HUDEP-2 (cell line): ENCODE results near the gene SLC38A4.
"Not testable (repeated sequence)": the region's sequence is repeated elsewhere in the genome, so short reads cannot be mapped to it uniquely, and the experiment has no call there.

Source experiments
- DNase-seq, 76 experiments: peaks; one replicate each; lab custom pipeline; 2025; ENCODE audit not compliant: unreplicated experiment in 76 of 76; lab: John Stamatoyannopoulos, UW

Gene SLC38A4, protein sequence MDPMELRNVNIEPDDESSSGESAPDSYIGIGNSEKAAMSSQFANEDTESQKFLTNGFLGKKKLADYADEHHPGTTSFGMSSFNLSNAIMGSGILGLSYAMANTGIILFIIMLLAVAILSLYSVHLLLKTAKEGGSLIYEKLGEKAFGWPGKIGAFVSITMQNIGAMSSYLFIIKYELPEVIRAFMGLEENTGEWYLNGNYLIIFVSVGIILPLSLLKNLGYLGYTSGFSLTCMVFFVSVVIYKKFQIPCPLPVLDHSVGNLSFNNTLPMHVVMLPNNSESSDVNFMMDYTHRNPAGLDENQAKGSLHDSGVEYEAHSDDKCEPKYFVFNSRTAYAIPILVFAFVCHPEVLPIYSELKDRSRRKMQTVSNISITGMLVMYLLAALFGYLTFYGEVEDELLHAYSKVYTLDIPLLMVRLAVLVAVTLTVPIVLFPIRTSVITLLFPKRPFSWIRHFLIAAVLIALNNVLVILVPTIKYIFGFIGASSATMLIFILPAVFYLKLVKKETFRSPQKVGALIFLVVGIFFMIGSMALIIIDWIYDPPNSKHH

DNA sequence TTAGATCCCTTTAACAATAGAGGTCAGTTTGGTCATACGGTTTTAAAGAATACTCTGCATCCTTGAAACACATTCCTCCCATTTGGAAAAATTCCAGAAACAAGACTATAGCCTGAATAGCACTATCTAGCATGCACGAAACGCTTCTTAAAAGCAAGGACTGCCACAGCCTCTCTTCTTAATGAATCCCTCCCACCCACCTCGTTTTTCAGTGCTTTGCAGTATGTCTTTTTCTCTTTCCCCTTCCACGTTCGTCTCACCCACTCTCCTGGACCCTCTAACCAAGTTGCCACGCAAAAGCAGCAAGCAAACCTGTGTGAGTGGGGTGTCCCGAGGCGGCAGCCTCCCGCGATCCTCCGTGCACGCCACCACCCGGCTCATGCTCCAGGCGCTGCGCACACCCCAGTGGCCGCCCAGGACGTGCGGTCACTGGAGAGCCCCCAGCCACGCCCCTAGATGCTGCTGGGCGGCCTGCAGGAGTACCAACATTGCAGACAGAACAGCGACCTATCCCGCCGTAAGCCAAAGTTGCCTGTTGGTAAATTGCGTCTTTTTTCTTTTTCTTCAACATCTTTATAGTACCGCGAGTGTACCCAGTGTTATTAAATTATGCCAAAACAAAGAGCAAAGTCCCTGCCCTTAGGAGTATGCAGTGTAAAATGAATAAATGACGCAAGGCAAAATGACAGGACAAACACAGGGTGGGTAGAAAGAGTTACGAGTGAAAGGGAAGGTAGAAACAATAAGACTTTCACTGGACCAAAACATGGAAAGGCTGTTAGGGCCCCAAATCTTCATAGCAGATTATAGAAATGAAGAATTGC lies at the start of gene SLC38A4:
Gene SLC38A4 (minus strand): TSS at position 407 of the 824 bp plus-strand sequence. CDS start 32,926 bp downstream, outside the sequence.
- peak in 1 of 76 experiments; percentile 0 for DNase-seq

DNA sequence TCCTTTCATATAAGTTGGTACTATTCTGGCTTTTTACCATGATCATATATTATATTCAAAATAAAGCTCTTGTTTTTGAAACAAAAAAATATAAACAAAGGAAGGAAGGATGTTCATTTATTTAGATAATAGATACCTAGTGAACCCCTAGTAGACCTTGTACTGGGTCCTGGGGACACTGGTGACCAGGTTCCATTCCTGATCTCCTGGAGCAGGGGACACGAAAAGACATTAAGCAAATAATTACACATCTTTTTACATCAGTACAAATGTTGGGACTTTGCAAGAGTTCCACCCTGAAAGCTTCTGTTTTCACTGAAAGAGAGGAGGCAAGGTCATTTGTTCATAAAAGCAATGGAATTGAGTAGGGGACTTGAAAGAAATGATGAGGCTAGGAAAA lies 49.3 kb upstream of the SLC38A4 start:
- no peak for DNase-seq

DNA sequence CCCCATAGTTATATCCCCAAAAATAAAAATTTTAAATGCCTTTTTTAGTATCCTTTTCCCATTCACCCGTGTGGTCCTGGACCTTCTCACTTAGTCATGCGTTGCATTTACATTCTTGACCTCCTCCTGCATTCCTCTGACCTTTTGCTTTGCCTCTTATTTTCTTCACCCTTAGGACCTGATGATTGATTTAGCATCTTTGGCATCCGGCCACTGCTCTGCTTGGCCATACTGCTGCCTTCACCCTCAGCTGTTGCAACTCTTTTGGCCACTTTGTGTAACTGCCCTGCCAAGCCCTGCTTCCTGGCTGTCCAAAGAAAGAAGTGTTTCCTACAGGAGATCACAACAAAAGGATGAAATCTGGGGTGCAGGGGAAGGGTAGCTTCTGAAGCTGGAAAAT lies 48.8 kb upstream of the SLC38A4 start:
- no peak for DNase-seq

DNA sequence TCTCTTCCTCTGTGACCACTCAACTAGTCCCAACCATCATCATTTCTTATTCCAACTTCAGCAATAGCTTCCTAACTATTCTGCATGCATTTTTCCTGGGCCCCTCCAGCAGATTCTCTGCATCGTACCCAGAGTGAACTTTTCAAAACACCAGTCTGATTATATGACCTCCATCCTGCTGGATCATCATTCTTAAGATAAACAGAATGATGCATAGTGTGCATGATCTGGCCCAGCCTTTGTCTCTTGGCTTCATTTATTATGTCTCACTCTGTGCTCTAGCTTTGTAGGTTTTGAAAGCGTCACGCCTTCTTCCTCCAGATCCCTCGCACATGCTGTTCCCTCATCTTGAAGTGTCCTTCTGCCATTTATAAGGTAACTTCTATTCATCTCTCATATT lies 46.3 kb upstream of the SLC38A4 start:
- DNase-seq: no peak

DNA sequence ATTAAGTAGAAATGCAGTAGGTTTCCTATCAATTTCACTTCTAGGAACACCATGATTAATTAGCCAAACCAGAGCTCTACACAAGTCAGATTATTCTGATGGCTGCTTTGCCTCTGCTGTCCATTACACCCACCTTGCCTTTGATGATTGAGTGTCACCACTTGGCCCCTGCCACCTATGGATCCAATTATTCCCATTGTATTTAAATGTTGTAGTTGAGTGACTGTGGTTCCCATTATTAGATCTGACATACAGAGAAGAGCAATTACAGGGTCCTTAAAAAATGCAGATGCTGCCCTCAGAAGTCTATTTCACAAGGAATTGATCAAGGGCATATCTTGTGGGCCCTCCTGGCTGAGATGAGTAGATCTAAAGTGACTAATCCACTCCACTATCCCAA lies 39.5 kb upstream of the SLC38A4 start:
- DNase-seq: no peak

DNA sequence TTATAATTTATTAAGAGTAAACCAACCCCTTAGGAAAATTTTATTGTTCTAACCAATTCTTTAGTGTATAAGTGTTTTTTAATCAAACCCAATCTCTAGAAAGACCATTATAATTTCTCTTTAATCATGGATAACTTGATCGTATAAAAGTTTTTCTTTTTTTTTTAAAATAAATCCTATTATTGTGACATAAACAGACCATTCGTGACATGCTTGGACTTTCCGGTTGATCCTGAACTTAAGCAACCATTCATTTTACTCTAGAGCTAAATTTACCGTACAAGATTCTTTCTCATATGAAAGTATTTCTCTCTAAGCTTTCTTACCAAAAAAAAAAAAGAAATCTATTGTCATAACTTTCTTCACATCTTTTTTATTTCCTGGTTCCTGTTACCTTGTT lies 32.6 kb upstream of the SLC38A4 start:
- DNase-seq: no peak

DNA sequence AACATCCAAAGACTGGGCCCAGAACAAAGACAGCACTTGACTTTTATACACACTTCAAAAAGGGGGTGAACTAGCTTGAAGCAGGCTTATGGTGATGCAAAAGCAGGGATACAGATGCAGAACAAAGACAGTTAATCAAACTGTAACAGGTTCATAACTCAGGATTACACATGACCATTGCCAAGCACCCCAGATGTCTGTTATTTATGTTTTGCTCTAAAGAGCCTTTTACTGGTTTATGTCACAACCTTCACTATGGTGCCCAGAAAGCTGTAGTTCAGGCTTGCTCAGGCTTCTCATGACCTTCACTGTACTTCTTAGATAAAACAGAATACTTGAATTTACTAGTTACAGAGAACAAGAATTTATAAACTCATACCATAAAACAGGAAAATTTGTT lies 31.7 kb upstream of the SLC38A4 start:
- no peak for DNase-seq

DNA sequence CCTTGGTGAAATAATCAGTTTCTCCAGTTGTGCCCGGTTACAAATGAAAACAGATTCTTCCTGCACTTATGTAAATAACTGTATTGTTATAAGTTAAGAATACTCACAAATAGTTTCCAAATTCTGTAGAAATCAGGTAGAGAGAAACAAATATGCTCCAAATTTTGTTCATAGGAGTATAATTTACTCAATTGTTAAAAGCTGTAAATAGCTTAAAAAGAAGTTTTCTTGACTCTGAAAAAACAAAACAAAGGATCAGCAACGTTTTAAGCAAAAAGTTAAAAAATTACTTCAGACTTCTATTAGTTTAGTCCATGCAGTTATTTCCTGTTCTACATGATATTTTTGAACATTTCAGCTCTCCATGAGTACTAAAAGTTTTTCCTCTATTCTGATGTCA lies 30.0 kb upstream of the SLC38A4 start:
- no peak for DNase-seq

DNA sequence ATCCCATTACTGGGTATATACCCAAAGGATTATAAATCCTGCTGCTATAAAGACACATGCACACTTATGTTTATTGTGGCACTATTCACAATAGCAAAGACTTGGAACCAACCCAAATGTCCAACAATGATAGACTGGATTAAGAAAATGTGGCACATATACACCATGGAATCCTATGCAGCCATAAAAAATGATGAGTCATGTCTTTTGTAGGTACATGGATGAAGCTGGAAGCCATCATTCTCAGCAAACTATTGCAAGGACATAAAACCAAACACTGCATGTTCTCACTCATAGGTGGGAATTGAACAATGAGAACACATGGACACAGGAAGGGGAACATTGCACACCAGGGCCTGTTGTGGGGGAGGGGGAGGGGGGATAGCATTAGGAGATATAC lies 28.4 kb upstream of the SLC38A4 start:
- DNase-seq: not testable (repeated sequence)

DNA sequence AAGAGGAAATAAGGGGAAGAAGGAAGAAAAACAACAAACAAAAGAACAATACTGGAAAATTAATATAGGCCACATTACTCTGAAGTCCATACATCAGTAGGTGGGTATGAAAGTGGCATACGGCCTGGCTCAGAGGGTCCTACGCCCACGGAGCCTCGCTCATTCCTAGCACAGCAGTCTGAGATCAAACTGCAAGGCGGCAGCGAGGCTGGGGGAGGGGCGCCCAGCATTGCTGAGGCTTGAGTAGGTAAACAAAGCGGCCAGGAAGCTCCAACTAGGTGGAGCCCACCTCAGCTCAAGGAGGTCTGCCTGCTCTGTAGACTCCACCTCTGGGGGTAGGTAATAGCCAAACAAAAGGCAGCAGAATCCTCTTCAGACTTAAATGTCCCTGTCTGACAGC lies 23.0 kb upstream of the SLC38A4 start:
- not testable (repeated sequence) for DNase-seq

DNA sequence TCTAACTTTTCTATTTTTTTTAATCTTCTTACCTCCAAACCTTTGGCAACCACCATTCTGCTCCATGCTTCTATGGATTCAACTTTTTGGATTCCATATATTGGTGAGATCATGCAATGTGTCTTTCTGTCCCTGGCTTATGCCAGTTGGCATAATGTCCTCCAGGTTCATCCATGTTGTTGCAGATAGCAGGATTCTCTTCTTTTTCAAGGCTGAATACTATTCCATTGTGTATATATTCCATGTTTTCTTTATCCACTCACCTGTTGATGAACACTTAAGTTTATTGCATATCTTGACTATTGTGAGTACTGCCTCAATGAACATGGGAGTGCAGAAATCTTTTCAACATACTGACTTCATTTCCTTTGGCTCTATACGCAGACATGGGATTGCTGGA lies 21.2 kb upstream of the SLC38A4 start:
- DNase-seq: no peak

DNA sequence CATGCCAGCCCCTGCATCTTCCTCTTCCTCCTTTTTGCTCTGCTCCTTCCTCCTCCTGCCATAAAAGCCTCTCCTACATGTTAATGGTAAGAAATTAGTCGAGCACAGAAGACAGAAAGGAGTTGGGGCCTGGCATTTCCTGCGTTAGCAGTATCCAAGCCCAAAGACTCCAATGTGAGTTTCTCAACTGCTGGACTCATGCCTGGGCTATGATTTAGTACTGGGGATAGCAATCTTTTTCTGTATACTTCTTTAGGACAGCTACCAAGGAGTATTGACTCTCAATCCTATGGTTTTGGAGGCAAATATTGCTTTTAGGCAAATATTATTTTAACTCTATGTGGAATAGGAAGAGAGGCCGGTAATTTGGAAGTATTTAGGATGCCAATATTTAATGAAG lies 18.0 kb upstream of the SLC38A4 start:
- DNase-seq: no peak

DNA sequence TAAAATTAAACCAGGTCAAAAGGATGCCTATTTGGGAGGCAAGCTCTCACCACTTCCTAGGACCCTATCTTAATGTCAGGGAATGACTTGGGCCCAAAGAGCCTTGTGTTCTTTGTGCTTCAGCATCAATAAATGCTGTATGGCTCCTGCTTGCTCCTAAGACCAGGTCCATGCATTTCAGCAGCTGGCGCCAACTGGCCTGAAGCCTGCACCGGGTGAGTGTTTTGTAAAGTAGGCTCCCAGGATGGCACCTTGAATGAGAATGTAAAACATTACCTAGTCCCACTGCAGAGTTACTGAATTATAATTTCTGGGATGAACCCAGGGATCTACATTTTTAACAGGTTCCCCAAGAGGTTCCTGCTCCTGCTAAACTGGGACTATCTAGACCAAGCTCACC lies 16.1 kb upstream of the SLC38A4 start:
- no peak for DNase-seq

DNA sequence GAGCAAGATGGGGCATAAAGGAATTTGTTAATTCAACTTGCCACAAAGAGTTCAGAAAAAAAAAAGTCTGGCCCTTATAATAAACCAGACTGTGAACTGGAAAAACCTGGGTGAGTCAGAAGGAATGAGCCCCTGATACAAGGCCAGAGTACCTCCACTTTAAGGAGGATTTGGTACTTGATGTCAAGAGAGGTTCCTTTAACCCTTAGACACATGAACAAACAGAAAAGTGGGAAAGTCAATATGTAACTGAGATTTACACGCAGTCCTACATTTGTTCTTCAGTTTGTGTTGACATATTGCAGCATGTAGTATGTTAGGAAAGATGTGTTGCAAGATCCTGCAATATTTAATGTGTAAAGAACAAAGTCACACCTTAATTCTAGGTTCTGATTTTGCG lies 14.2 kb upstream of the SLC38A4 start:
- DNase-seq: no peak

DNA sequence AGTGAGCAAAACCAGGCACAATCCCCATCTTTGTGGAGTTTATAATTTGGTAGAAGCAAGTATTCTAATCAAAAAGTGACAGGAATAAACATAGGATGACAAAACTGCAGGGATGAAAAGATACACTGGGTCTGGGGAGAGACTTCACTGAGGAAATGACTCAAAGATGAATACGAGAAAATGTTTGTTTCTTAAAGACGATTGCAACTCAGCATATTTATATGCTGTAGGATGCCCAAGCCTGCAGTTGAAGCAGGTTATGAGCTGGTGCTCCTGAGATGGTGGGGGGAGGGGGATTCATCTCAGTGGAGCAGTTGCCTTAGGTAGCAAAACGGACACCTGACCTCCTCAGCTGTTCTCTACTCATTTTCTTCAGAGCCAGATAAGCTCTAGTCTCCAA lies 13.4 kb upstream of the SLC38A4 start:
- no peak for DNase-seq

DNA sequence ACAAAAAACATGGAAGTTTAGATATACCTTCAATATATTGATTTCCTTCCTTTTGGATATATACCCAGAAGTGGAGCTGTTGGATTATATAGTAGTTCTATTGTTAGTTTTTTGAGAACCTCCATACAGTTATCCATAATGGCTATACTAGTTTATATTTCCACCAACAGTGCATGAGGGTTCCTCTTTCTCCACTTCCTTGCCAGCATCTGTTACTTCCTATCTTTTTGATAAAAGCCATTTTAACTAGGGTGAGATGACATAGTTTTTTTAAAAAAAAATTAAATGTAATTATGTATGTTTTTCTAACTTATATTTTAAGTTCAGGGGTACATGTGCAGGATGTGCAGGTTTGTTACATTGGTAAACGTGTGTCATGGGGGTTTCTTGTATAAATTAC lies 10.0 kb upstream of the SLC38A4 start:
- DNase-seq: no peak

DNA sequence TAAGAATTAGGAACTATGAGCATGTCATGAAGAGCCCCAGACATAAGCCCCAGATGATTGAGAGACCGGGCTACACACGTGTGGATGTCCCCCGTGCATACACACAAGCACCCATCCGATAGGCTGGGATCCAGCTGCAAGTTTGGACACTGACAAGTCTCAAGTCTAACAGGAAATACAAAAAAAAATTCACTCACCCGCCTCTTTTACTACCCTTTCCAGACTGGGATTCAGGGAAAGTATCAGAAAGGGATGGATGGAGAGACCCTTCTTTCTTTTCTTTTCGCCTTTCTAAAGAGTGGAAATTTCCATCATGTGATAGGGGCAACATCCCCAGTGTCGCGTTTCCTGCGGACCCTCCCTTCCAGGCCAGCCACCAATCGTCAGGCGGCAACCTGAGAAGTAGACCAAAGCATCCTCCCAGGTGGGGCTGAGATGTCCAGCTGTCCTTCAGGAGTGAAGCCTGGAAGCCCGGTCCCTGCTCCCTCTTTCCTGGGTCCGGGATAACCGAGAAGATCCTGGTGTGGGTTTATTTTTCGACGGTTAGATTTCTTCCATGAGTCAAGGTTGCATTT lies 6.4 kb upstream of the SLC38A4 start:
- DNase-seq: no peak

DNA sequence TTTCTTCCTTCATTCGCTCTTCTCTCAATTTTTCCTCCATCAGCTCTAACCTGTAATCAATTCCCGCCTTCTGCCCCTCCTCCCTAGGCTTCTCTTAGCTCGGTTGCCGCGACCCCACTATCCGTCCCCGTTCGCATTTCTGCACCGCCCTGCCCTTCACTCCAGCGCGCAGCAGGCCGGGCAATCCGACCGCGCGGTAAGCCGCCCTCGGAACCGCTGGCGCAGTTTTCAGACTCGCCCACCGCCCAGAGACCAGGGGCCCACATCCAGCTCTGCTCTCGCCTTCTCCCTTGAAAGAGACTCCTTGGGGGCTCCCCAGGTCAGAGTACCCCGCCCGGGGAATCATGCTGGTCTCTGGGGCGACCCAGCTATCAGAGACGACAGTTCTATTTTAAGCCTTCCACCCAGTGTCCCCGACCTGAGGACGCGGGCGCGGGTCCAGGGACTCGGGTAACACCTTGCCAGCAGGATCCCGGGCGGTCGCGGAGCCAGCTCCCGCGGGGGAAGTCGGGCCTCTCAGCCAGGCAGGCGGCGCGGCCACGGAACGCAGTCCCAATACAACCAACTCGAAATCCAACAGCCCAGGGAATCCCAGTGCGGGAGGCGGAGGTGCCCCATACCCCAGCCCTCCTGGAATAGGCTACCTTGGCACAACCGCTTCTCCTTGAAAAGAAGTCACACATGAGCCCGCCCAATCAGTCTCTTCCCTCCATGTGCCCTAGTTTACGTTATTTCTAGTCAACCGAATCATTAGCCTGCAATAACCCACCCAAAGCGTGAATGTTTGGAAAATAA lies 5.7 kb upstream of the SLC38A4 start:
- no peak for DNase-seq

DNA sequence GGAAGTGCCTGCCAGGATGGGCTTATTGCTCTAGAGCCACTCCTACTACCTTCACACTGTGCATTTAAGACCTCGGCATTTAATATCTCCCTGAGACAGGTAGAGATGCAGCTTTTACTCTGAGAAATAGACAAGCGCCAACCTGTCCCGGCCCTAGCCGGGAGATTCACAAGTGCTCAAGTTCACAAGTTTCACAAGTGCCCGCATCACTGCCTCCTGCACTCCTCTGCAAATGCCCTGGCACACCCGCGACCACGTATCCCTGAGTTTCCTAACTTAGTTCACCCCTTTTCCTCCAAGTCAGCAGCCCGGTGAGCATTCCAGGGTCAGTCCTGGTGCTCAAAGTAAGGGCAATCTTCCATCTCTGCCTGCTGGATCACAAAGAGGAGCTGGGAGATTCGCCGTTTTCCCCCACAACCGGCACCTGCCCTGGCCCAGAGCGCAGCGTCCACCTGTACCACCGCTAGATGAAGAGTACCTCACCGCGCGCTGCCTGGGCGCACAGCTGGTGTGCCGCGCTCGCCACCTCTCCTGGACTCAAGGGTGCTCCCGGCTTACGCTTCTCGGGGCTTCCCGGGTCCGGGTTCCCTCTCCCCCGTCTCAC lies 5.0 kb upstream of the SLC38A4 start:
- DNase-seq: no peak

DNA sequence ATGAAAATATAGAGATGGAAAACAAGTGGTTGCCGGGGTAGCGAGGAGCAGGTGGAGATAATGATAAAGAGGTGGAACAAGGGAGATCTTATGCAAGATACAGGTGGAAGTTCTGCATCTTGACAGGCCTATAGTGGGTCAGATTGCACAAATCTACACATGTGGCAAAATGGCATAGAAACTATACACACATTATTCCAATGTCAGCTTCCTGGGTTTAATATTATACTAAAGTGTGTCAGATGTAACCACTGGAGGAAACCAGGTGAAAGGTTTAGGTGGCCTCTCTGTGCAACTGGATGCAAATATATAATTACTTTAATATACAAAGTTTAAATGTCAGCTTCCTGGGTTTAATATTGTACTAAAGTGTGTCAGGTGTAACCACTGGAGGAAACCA lies 1.1 kb downstream of the SLC38A4 start:
- no peak for DNase-seq
